Activated CD4-positive, CD25-positive, alpha-beta regulatory T cell treated with anti-CD3 and anti-CD28 coated beads, Interleukin-2, amount 50 U/mL, for 16 hours (primary cell): ENCODE results near the gene CPNE5.
"Not testable (repeated sequence)": the region's sequence is repeated elsewhere in the genome, so short reads cannot be mapped to it uniquely, and the experiment has no call there.

Experiments used
- DNase-seq: peaks from one replicate; pipeline ENCODE4 v3.0.0-alpha.2; 2020; ENCODE audit warnings: low read depth, low spot score

Gene CPNE5

DNA sequence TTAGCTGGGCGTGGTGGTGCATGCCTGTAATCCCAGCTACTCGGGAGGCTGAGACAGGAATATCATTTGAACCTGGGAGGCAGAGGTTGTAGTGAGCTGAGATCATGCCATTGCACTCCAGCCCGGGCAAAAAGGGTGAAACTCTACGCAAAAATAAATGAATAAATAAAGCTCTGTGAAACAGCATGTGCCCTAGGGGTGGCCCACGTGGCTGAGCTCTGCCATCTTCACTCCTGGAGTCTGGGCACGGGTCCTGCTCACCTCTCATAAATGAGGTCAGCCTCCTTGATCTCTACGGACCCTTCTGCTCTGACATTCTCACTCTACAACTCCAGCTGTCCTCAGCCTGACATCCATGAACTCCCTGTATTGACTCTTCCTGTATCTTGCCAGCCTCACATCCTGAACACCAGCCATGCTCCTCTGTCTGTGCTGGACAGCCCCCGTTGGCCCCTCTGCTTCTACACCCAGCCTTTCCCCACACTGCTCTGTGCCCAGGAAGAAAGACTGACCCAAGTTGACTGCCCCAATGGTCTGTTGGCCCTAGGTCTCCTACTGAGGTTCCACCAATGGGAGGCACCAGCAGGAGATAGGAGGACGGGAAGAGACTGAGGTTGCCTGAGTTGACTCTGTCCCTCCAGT lies 21.9 kb downstream of the CPNE5 start:
- DNase-seq, result no peak

DNA sequence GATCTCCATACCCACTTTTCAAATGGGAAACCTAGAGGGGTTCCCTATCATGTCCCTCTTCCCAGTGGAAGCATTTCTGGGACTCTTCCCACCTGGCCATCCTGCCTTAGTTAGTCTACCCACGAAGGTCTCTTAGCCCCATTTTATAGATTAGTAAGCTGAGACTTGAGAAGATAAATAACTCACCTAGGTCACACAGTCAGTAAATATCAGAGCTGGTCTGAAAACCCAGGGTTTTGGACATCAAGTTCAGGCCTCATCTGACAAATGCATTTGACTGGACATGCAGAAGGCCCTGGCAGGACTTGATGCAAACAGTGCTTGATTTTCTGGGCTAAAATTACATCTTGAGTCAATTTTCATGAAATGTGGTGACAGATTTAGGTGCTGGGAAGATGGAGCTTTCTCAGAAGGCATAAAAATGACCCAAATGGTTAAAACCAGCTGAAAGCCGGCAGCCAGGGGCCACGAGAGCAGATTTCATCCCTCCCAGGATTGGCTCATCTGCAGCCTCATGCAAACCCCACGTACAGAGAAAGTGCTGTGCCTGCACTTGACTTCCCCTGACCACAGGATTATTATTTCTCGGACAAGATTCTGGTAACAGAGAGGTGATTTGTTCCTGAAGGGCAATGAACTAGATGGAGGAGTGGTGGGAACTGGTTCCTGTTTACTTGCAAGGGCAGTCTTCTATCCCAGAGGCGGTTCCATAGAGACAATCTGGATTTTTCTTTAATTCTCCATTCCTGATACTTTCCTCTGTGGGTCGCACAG lies 23.1 kb downstream of the CPNE5 start:
- DNase-seq, result no peak

DNA sequence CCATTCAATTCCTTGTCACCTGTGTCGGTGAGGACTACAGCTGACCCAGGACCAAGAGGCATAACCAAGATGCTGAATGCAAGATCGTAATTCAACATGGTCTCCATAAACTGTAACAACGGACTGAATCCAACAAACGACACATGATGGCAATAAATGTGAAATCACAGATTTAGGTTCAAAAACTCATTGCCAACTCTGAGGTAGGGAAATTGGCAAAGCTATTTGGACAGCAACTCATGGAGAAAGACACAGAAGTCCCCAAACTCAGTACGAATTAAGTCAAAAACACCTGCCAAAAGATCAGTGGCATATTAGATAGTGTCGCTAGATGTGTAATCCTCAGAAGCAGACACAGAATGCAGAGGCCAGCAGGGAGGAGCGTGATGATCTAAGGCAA lies 25.0 kb downstream of the CPNE5 start:
- DNase-seq, result no peak

DNA sequence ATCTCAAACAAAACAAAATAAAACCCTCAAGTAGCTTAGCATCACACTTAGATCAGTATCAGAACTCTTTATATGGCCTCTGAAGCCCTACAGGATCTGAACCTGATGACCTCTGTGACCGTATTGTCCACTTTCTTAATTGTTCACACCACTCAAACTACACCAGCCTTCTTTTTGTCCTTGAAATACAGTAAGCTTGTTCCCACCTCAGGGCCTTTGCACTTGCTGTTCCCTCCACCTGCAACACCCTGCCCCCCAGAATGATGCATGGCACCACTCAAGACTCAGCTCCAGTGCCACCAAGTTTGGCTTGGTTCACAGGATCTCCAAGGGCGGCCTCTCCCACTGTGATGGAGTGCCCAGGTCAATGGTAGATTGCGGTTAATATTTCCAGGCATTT lies 25.7 kb downstream of the CPNE5 start:
- DNase-seq, result no peak

DNA sequence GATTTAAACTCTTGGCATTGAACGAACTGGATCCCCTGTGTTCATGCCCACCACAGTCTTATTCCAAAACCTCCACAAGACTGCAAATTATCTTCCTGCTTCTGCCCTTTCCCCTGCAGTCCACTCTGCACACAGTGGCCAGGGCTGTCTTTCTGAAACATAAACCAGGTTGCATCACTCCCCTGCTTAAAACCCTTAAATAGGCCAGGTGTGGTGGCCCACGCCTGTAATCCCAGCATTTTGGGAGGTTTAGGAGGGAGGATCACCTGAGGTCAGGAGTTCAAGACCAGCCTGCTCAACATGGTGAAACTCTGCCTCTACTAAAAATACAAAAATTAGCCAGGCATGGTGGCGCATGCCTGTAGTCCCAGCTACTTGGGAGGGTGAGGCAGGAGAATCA lies 26.2 kb downstream of the CPNE5 start:
- not testable (repeated sequence) for DNase-seq

DNA sequence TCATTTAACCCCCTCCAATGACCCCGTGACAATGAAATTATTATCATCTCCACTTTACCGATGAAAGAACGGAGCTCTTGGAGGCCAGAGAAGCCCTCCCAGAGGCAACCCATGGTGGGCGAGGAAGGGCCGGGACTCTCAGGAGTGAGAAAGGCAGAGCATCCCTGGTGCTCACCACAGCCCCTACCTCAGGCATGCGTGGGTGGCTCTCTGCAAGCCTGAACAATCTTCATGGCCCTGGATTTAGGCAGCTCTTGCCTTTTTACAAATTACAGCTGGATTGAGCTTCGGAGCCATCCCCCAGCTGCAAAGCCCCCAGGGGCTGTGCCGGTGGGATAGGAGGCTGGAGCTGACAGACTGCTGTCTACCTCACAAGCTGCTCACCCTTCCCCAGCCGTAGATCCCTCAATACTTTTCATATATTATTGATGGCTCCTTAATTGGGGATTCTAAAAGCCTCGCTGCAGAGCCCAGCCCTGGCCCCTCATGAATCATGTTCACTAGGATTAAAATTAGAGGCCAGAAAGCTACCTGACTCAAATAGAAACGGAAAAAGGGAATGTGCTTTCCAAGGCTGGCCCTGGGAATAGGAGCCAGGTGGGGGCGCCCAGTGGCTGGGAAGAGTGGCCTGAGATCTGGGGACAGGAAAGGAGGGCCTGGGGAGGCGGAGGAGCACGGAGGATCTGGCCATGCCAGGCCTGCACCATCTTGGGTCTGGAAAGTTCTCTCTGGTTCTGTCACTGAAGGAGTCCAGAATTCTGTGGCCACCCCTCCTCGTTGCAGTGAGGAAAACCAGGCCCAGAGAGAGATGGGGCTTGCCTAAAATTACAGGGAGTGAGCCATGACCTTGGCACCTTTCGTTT lies 29.1 kb downstream of the CPNE5 start:
- DNase-seq, result no peak

DNA sequence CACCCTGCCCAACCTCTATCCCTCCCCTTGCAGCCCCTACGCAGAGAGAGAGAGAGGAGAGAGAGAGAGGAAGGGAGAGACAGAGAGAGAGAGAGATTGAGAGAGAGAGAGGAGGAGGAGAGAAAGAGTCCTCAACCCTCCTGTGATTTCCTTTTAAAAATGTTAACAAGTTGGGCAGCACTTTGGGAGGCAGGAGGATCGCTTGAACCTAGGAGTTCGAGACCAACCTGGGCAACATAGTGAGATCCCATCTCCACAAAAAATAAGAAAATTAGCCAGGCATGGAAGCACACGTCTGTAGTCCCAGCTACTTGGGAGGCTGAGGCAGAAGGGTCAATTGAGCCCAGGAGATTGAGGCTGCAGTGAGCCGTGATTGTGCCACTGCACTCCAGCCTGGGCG lies 30.1 kb downstream of the CPNE5 start:
- DNase-seq, result no peak

DNA sequence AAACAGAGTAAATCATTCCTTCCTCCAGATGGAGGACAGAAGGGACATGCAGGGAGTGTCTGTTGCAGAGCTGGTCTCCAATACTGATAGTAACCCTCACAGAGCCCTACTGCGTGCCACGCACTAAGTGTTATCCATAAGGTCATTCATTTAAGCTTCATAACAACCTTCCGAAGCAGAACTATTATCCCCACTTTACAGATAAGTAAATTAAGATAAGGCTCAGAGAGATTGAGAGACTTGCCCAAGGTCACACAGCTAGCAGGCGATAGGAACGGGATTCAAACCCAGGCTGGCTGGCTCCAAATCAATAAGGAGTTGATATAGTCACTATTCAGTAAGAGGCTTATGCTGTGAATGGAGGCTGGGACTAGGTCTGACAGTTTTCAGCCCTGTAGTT lies 30.6 kb downstream of the CPNE5 start:
- no peak for DNase-seq

DNA sequence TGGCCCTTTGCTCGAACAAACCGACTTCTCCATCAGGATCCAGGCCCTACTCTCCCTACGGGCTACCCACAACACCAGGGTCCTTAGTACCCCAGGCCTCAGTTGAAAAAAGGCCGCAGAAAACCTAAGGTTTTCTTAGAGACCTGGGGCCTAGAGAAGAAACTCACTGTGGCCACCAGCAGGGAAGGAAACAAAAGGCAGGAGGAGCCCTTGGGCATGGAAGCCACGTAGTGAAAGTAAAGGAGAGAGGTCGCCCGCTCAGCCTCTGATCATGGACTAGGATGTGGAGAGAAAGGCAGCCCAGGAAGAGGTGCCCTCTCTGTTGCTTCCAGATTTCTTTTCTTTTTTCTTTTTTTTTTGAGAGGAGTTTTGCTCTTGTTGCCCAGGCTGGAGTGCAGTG lies 31.5 kb downstream of the CPNE5 start:
- DNase-seq, result no peak

DNA sequence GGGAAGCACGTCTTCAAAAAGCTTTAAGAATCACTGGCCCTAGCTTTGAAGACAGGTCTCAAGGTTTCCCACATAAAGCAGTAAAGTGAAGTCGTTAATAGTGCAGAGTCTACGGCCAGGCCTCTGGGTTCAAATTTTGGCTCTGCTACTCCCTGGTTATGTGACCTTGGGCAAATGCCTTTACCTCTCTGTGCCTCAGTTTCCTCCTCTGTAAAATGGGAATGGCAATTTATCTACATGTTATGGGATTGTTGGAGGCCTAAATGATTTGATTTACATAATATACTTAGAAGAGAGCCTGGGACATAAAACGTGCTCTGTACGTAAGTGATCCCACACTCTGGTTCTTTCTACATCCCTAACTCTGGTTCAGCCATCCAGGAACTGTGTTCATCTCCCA lies 32.1 kb downstream of the CPNE5 start:
- no peak for DNase-seq

DNA sequence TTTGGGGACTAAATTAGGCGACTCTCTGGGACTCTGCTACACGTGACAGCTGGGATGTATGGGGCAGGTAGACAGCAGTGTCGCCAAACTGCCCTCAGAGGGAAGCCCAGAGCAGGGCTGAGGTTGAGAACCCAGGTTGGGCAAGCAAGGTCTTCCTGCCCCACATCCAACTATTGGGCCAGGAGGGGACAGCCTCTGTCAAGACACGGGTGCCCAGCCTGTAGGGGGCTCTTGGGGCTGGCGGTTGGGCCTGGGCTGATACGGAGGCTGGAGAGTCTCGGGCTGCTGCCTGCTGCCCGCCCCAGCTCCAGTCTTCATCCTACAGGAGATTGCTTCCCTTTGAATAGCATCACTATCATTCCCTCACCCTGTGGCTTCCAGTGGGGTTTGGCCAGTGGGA lies 33.3 kb downstream of the CPNE5 start:
- DNase-seq, result no peak

DNA sequence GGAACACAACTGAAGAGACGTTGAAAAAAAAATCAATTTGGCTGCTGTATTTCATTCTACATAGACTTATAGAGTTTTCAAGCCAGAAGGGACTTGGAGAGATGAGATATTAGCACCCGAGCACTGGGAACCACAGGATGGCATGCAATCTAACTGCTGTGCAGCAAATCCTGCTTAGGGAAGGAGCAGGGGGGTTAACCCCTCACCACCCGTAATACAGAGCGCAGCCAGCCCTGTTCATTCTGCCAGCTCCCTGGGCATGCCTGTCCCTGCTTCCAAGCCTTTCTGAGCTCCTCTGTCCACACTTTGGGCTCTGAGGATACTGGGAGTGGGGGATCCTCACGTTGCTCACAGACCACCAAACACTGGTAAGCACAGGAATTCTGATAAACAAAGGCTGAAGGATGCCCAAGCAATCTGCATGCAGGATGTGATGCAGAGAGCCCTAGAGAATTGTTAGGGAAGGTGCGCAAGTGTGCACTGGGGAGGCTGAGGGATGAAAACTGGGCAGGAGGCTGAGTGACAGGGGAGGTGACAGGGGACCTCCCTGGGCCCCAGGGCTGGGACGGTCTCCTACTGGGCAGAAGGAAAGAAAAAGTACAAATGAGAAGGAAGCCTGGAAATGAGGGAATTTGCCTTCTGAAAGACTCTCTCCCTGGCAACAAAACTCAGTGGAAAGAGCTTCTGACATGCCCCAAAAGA lies 34.0 kb downstream of the CPNE5 start:
- no peak for DNase-seq

DNA sequence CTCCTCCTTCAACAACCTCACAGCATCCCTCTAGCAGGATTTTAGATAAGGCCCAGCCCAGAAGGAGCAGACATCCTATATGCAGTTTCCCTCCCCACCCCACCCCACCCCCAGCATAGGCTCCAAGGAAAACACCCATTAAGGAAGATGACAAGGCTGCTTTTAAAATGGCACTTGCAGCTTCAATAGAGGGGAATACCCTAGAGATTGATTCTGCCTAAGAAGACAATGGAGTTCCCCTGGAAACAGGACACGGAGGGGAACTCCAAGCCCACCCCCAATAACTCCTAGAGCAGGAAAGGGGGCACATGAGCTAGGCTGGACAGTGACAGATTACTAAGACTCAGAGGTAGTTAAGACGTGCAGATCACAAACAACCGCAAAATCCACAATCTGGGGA lies 34.7 kb downstream of the CPNE5 start:
- no peak for DNase-seq

DNA sequence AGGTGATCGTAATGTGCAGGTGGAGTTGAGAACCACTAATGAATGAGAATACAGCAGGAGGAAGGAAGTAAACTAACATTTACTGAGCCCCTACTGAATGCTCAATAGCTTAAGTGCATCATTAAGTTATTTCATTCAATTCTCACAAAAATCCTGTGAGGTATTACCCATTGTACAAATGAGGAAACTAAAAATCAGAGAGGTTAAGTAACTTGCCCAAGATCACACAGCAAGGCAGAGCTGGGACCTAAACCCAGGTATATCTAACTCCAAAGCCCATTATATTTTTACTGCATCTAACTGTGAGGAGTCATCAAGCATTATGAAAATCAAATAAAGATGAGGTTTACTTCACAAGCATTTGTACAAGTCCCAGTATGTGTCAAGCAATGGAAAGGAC lies 35.3 kb downstream of the CPNE5 start:
- DNase-seq, result no peak

DNA sequence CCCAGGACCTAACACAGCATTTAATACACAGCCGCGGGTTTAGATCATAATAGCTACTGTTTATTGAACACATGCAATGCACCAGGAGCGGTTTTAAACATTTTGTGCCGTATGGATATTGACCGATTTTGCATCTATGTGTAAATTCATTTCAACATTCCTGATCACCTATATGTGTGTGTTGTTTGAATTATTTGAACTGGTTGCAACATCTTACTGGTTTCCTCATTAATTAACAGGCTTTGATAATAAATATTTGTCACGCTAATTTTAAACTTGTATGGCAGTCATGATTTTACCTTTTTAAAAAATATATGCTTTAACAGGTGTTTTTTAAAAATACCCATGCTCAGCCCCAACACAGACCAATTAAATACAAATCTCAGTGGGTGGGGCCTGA lies 35.8 kb downstream of the CPNE5 start:
- no peak for DNase-seq

DNA sequence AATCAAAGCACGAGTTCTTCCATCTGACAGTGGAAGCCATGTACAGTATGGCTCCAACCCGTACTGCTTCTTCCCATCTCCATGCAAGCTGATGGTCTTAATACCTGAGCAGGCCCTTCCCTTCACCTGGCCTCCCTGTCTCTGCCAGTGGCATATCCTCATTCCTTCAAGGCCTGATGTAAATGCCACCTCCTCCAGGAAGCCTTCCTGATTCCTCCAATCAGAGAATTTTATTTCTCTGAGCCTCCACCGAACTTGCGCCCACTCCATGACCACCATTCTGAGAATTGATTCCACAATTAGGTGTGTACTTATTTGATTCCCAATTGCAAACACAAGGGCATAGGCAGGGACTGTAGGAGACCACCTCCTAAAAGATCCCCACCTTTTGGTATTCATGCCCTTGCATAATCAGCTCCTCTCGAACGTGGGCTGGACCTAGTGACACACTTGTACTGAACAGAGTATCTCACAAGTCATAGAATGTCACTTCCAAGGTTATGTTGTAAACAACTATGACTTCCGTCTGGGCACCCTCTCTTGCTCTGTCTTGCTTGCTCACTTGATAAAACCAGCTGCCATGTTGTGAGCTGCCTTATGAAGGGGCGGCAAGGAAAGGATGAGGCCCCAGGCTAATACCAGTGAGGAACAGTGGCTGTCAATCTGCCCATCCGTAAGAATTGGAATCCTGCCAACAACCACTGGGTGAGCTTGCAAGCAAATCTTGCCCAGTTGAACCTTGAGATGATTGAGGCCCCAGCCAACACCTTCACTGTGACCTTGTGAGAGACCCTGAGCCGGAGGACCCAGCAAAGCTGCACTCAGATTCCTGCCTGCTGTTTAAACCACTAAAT lies 38.8 kb downstream of the CPNE5 start:
- DNase-seq, result no peak

DNA sequence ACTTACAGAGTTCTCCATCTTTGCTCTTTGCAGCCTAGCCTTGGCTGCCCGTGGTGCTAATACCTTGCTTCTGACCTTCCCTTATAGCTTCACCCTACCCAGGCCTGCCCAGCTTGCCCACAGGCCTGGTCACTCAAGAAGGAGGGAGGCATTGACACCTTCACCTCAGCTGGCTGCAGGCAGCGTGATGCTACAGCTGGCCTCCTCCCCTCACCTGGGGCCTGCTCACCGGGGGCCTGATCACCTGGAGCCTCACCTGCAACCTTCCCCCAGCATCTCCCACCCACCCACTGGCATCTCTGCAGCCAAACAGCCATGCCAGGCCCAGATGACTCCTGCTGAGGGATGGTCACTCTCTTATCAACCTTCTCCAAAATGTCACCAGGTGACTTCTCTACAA lies 40.4 kb downstream of the CPNE5 start:
- DNase-seq, result no peak

DNA sequence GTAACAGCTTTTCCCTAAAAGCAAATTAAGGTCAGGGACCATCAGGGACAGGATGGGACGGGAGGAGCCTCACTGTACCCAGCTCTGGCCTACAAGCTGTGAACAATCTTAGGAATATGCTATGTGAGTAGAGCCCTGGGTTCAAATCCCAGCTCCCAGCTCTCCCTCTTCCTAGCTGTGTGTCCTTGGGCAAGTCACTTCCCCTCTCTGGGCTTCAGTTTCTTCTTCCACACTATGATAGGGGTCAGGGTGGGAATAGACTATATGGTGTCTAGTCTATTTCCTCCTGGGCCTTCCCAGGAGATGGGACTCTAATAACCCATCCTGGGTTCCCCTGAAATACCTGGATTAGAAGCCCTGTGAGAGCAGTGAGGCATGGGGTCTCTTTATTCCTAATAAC lies 41.6 kb downstream of the CPNE5 start:
- no peak for DNase-seq

DNA sequence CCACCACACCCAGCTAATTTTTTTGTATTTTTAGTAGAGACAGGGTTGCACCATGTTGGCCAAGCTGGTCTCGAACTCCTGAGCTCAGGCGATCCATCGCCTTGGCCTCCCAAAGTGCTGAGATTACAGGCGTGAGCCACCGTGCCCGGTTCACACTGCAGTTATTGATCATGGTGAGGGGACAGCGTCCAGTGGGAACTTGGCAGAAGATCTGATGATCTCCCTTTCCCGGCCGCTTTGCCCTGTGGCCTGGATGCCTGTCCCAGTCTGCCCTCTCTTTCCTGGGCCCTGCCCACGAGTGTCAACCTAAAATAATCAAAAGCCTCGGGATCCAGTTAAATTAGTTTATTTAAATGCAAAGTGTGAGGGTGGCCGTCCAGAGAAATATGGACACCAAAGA lies 42.2 kb downstream of the CPNE5 start:
- DNase-seq, result no peak

DNA sequence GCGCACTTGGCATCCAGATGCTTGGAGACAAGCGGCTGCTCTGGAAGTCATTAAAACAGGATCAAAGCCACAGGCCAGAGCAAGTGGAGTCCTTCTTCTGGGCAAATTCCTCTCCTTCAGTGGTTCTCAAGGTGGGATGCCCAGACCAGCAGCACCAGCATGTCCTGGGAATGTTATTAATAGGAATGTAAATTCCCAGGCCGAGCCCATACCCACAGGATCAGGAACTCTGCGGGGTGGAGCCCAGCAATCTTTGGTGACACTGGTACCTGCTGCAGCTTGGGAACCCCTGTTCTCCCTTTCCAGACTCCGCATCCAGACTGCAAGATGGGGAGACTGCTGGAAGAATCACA lies 44.6 kb downstream of the CPNE5 start:
- DNase-seq, result no peak
